Measurements from ENCODE around the gene TNP1.

TNP1 gene

GRCh38 chr2:216833061-216833460 lies 26.8 kb downstream of the TNP1 start:
- no peak for DNase-seq

- no peak for DNase-seq
Measured at GRCh38 chr2:216830346-216830745, 29.5 kb downstream of the TNP1 start.

- no peak for DNase-seq
Measured at GRCh38 chr2:216829533-216829932, 30.3 kb downstream of the TNP1 start.

GRCh38 chr2:216827073-216827720 lies 32.7 kb downstream of the TNP1 start:
- no peak for DNase-seq

GRCh38 chr2:216822470-216822869 lies 37.4 kb downstream of the TNP1 start:
- DNase-seq, result no peak

GRCh38 chr2:216820709-216821108 lies 39.2 kb downstream of the TNP1 start:
- no peak for DNase-seq

GRCh38 chr2:216819766-216820165 lies 40.1 kb downstream of the TNP1 start:
- DNase-seq, result no peak

- DNase-seq, result no peak
Measured at GRCh38 chr2:216819055-216819454, 40.8 kb downstream of the TNP1 start.

- no peak for DNase-seq
Measured at GRCh38 chr2:216810399-216811160, 49.3 kb downstream of the TNP1 start.
